HG03575 (cell line): Measurements from ENCODE around the gene DDX53.

Source experiments
- ATAC-seq: cut with Tn5 transposase; IDR thresholded peaks from one replicate; pipeline ENCODE4 v1.9.1; 2021; ENCODE audit not compliant: unreplicated experiment, insufficient number of reproducible peaks, low FRiP score; ENCODE audit errors: extremely low read depth

The DDX53 gene

GRCh38 chrX:22999696-23000223 lies at the start of gene DDX53:
Gene DDX53 (plus strand): TSS chrX:22999960. CDS start chrX:23000058, 98 bp downstream.
- no peak for ATAC-seq

- no peak for ATAC-seq
These were observed 49.2 kb upstream of the DDX53 start for GRCh38 chrX:22950269-22951266.

- no peak for ATAC-seq
These were observed 47.8 kb upstream of the DDX53 start for GRCh38 chrX:22952010-22952409.

GRCh38 chrX:22958250-22958649 lies 41.5 kb upstream of the DDX53 start:
- ATAC-seq, result no peak

GRCh38 chrX:22959204-22959920 lies 40.4 kb upstream of the DDX53 start:
- ATAC-seq, result no peak

- ATAC-seq, result no peak
These were observed 36.6 kb upstream of the DDX53 start for GRCh38 chrX:22963196-22963595.

GRCh38 chrX:22968494-22968893 lies 31.3 kb upstream of the DDX53 start:
- ATAC-seq, result no peak

- no peak for ATAC-seq
These were observed 30.3 kb upstream of the DDX53 start for GRCh38 chrX:22969411-22969810.

- ATAC-seq, result no peak
These were observed 28.9 kb upstream of the DDX53 start for GRCh38 chrX:22970861-22971260.

- no peak for ATAC-seq
These were observed 25.1 kb upstream of the DDX53 start for GRCh38 chrX:22974616-22975015.

- ATAC-seq, result no peak
These were observed 24.0 kb upstream of the DDX53 start for GRCh38 chrX:22975786-22976185.

- no peak for ATAC-seq
These were observed 13.8 kb upstream of the DDX53 start for GRCh38 chrX:22985958-22986357.

- no peak for ATAC-seq
These were observed 12.3 kb upstream of the DDX53 start for GRCh38 chrX:22987452-22987851.

- no peak for ATAC-seq
These were observed 3.4 kb downstream of the DDX53 start for GRCh38 chrX:23003116-23003515.

GRCh38 chrX:23008431-23009099 lies 8.8 kb downstream of the DDX53 start:
- no peak for ATAC-seq

GRCh38 chrX:23012162-23012561 lies 12.4 kb downstream of the DDX53 start:
- no peak for ATAC-seq

- ATAC-seq, result no peak
These were observed 12.9 kb downstream of the DDX53 start for GRCh38 chrX:23012636-23013035.

- no peak for ATAC-seq
These were observed 13.6 kb downstream of the DDX53 start for GRCh38 chrX:23013366-23013765.

GRCh38 chrX:23031600-23031999 lies 31.8 kb downstream of the DDX53 start:
- ATAC-seq, result no peak
